A204.1 (cell line): ENCODE data around the gene ZNF626.
"Not testable (repeated sequence)": the region's sequence is repeated elsewhere in the genome, so short reads cannot be mapped to it uniquely, and the experiment has no call there.

Source experiments
- FAIRE-seq: peaks from 2 replicates; lab custom pipeline; 2012; peaks lifted over from hg19 to GRCh38; lab: Jason Lieb, UNC

The ZNF626 gene

DNA sequence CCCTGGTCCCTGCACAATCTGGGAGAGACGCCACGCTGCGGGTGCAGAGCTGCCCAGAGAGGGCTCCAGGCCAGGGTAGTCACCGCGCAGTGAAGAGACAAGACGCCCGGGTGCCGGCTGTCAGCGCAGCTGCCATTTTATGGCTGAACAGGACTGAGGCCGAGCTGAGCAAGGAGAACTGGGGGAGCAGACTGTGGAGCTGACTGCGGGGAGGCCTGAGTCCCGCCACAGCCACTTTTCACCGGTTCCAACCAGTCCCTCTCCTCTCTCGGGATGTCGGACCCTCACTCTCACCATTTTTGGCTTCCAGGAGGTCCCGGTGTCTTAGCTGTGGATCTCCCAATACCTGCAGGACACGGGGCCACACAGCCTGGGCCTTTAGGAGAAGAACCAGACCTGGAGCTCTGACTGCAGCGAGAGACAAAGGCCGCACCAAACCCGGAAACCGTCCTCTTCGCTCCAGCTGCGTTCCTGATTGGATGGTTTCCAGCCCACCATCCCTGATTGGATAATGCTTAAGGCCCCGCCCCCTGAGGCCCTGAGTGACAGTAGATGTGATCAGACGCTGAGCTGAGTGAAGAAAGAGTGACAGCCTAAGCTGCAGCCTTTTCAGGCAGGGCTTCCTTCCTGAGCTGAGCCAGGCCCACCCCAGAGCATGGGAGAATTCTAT is at the start of gene ZNF626:
ZNF626 (minus strand) TSS at position 422 of the 670 bp plus-strand sequence; CDS start at position 297, 125 bp downstream.
- no peak for FAIRE-seq

DNA sequence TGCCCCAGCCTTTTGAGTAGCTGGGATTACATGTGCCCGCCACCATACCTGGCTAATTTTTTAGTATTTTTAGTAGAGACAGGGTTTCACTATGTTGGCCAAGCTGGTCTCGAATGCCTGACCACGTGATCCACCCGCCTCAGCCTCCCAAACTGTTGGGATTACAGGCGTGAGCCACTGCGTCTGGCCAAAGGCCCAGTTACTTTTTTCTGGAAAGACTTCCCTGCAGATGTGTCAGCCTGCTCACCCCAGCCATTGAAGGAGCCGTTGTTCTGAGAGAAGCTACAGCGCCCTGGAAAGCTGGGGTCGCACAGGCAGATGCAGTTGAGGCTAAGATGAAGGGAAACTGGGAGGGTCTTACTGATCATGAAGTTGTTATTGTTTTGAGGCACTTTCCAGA is 7.9 kb upstream of the ZNF626 start:
- no peak for FAIRE-seq

DNA sequence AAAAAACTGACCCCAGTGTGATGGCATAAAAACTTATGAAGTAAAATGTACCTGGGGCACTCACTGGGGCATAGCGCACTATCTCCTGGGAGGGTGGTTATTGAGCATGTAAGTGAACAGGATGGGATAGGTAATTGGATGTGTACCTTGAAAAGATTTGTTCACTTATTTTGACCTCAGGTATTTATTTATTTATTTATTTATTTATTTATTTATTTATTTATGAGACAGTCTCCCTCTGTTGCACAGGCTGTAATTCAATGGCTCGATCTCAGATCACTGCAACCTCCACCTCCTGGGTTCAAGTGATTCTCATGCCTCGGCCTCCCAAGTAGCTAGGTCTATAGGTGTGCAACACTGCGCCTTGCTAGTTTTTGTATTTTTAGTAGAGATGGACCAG is 5.9 kb upstream of the ZNF626 start:
- FAIRE-seq: no peak

DNA sequence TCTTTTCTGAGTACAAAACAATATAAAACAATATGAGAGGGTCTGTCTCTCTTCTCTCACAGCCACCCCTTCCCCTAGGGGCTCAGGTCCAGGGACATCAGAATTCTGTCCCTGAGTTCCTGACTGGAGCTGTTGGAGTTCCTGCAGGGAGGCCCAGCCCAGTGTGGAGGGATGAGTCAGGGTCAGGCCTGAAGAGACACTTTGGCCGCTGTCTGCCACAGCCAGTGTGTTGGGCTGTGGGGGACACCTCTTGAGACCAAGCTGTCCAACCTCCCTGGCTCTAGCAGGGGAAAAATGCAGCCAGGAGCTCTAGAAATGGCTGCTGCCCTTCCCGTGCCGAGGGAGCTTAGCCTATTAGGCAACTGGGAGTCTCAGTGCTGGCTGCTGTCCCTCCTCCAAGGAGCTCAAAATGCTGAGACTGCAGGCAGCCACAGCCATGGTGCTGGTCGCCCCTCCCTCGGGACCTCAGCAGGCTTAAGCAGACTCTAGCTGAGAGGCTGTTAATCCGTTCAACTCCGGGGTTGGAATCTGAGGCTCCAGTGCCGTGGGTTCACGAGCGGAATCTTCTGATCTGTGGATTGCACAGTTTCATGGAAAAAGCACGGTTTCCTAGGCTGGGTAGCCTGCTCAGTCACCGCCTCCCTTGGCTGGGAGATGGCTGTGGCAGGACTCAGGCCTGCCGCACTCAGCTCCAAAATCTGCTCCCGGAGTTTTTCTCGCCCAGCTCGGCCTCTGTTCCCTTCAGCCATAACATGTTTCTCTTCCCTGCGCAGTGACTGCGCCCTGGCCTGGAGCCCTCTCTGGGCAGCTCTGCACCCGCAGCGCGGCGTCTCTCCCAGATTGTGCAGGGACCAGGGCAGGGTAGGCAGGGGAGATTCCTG is 3.8 kb upstream of the ZNF626 start:
- FAIRE-seq: no peak

- not testable (repeated sequence) for FAIRE-seq
These were observed 3.1 kb upstream of the ZNF626 start for GRCh38 chr19:20664475-20664874.

DNA sequence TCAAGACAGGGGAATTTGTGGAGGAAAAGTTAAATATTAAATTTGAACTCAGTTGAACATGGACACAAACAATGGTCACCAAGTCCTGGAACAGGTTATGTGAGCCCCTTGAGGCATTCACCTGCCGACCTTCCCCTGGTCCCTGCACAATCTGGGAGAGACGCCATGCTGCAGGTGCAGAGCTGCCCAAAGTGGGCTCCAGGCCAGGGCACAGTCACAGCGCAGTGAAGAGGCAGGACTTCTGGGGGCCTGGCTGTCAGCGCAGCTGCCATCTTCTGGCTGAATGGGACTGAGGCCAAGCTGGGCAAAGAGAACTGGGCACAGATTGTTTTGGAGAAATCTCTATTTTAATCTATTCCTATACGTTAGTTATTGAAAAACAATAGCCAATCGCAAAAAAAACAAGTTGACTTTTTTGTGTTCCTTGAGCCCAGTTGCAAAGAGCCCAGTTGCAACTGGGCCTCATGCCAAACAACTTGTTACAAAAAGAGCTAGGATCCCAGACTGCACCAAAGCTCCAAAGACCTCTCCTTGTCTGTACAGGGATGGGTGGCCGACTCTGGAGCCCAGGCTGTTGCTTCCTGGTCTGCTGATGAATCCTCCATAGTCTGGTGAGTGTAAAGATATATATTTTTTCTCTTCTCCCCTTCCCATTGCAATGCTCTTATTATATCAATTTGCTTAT is 1.2 kb upstream of the ZNF626 start:
- FAIRE-seq: no peak

DNA sequence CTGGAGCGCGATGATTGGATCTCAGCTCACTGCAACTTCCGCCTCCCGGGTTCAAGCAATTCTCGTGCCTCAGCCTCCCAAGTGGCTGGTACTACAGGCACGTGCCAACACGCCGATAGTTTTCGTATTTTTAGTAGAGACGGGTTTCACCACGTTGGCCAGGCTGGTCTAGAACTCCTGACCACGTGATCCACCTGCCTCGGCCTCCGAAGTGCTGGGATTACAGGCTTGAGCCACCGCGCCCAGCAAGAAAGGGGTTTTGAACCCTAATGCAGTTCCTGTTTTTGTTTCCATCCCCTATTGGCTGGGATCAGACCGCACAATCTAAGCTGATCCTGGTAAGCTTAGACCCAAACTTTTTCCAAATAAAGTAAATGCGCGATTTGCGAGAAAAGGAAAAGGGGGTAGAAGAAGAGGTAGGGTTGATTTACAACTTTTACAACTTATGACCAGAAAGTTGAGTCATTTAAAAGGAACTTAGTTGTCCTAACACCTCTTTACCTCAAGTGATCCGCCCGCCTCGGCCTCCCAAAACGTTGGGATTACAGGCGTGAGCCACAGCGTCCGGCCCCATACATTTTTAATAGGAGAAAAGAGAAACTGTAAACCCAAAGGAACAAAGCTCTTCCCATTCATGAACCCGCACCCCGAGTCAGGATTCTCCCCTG is 764 bp downstream of the ZNF626 start:
- FAIRE-seq: no peak

DNA sequence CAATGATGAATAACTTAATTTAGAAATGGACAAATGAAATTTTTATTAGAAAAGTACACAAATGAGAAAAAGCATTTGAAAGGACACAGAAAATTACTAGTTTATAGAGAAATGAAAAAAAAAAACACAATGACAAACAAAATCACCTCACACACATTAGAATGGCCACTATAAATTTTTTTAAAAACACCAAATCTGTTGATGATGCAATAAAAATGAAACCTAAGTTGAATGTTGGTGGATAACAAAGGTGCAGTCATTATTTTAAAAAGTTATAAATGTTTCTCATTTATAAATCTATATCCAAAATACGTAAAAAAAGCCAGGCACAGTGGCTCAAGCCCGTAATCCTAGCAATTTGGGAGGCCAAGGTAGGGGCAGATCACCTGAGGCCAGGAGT is 20.8 kb downstream of the ZNF626 start:
- no peak for FAIRE-seq

DNA sequence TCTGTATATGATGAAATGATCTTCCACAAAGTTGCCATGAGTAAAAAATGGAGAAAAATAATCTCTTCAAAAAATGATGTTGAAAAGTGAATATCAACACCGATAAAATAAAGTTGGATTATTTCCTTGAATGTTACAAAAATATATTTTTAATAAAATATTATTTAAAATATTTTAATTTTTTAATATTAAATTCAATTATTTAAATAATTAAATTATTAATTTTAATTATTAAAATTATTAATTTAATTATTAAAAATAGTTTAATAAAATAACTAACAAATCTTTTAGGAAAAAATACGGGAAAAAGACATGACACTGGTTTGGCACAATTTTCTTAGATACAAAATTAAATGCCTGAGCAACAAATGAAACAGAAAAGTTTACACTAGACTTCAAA is 21.3 kb downstream of the ZNF626 start:
- peak; percentile 99 for FAIRE-seq

- not testable (repeated sequence) for FAIRE-seq
These were observed 36.8 kb downstream of the ZNF626 start for GRCh38 chr19:20624560-20624959.

DNA sequence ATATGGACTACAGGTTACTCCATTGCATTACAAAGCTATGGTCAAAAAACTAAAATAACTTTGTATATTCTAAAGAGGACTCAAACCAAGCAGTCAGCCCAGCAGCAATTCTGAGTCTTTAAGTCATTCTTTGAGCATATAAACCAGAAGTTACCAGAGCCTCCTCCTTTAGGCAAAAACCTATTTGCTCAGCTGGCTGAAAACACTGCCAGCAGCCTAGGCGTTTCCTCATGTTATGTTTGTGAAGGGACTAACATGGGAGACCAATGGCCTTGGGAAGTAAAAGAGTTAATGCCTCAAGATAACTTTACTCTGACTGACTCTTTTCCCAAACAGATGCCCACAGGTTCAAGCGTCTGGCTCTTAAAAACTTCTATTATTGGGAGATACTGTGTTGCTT is 45.3 kb downstream of the ZNF626 start:
- FAIRE-seq: no peak

DNA sequence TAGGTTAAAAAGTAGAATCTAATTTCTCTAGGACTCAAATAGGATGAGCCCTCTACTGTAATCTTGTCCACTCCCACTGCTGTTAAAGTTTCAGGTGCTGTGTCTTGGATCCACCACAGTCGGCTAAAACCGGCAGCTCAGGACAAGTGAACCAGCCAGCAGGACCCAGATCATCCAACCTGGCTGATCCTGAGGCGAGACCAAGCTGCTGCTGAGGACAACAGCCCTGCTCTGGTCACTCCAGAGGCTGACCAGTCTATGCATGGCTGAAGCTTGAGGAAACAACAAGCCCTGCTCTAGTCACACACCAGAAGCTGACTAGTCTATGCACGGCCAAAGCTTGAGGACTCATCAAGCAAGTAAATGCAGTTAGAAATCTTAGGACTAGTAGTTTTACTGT is 46.4 kb downstream of the ZNF626 start:
- not testable (repeated sequence) for FAIRE-seq

- no peak for FAIRE-seq
These were observed 48.6 kb downstream of the ZNF626 start for GRCh38 chr19:20612711-20613316.

DNA sequence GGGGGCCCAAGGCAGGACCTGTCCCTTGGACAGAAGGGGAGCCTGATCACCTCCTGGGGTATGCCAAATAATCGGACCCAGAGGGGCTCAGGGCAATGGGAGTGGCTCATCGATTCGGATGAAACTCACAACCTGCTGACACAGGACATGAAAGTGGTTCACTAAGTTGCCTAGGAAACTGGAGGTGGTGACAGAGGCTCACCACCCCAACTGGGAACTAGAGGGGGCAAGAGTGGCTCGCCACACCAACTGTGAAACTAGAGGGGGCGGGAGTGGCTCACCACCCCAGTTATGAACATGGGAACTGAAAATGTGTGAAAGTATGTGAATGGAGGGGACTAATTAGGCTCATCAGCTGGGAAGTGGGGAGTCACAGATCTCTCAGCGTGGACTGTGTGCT is 49.5 kb downstream of the ZNF626 start:
- FAIRE-seq: no peak

DNA sequence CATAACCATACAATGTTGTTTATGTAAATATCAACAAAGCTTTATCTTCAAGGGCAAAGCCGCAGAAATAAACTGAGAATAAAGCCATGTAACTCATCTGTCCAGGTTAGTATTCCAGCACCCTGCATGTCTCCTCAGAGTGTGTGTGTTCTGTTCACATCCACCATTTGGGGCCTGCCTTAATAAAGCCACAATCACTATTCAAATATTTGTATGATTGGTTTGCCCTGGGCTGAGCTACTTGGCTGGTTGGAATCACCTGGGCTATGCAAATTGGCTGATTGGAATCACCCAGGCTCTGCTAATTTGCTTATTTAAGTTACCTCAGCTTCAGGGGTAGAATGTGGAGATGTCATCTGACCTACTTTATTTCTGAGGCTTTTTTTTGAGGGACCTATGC is 53.4 kb downstream of the ZNF626 start:
- FAIRE-seq: no peak
